GM18508 (cell line): Measurements from ENCODE around the gene EFTUD2.

ENCODE experiments used
- ATAC-seq: cut with Tn5 transposase; IDR thresholded peaks from one replicate; pipeline ENCODE4 v1.9.1; 2021; ENCODE audit warnings: moderate number of reproducible peaks; ENCODE audit not compliant: insufficient read depth, unreplicated experiment

Gene EFTUD2

GRCh38 chr17:44859701-44860100, 39.5 kb downstream of the EFTUD2 start:
- no peak for ATAC-seq

- ATAC-seq = no peak
Observed at GRCh38 chr17:44854192-44854591, 45.1 kb downstream of the EFTUD2 start.

DNA sequence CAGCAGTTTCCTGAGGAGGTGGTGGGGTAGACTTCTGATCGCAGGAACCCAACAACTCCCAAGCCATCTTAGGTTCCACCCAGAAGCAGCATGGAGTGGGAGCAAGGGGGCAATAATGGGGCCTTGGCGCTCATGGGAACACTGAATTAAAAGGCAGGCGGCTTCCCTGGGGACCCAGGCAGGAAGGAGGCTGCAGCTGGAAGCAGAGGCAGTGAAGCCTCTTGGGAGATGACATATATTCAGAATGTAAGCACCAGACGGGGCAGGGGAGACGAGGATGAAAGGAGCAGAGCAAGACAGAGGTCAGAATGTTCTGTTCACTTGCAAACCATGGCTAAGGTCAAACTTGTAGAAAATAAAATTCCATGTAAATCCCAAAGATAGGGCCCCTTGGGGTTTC, 48.6 kb downstream of the EFTUD2 start:
- no peak for ATAC-seq

- ATAC-seq = no peak
Observed at GRCh38 chr17:44850025-44850424, 49.2 kb downstream of the EFTUD2 start.

GRCh38 chr17:44848961-44849489, 50.2 kb downstream of the EFTUD2 start:
- ATAC-seq = no peak

DNA sequence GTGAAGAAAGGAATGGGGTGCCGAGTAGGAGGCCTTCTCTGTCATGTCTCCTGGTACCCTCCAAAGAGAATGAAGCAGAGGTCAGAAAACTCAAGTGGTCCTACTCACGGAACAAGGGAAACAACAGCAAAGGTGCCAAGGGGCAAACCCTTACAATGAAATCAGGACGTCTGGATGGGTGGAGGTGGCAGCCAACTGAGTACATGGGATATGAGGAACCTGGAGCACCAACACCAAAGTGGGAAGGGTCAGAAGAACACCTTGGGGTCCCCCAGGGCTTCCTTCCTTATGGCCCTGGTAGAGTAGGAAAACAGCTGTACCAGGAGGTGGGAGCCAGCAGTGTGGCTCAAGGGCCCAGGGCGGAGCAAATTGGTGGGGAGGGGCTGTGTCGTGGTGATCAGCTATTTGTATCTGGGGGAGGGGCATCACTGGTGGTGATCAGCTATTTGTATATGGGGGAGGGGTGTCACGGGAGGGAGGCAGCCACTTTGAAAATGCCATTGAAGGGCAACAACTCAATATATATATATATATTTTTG, 50.9 kb downstream of the EFTUD2 start:
- no peak for ATAC-seq

- ATAC-seq = no peak
Observed at GRCh38 chr17:44847586-44847985, 51.7 kb downstream of the EFTUD2 start, which contains the start of gene HIGD1B. HIGD1B (plus strand) TSS chr17:44847883; CDS start chr17:44848153, 270 bp downstream.

DNA sequence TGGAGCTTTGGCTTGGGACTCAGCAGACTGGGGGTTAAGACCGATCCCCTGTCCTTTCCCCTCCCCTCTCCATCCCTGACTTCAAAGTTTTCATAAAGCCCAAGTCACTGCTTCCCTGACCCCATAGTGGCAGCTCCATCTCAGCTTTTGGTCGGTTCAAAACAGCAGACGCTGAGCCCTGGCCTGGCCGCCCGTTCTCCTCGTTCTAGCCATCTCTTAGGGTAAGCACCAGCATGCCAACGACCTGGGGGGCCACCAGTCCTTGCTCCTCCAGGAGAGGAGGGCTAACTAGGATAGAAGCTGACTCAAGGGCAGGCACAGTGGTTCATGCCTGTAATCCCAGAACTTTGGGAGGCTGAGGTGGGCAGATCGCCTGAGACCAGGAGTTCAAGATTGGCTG, 53.0 kb downstream of the EFTUD2 start:
- ATAC-seq = no peak

DNA sequence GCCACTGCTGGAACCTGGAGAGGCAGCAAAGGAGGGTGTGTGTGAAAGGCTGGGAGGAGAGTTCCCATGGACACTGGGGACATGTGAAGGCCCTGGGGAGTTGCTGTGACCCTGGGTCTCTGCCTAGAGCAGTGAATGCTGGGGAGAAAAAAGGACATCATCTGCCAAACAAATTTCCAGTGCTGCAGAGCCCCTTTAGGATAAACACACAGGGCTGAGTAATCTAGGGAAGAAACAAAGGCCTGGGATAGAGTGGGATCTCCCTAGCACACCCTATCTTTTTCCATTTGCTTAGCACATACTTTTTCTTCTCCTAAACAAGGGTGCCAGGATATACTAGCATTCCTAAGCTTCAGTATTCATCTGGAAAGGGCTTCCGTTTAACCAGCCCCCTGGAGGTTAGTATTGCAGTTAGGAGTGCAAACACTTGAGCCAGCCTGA, 54.8 kb downstream of the EFTUD2 start:
- ATAC-seq = no peak

- ATAC-seq = no peak
Observed at GRCh38 chr17:44842748-44843147, 56.5 kb downstream of the EFTUD2 start.

DNA sequence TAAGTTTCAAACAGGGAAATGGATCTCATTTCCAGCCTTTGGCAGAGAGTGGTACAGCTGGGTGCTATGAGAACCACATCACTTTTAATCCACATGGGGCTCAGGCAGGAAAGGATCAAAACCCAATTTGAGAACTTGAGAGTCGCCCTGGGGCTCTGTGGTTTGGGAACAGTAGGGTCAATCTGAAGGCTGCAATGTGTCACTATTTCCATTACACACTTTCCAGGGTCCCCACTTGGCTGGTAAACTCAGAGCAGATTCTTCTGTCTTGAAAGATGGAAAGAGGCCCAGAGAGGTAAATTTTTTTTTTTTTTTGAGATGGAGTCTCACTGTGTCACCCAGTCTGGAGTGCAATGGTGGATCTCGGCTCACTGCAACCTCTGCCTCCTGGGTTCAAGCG, 58.3 kb downstream of the EFTUD2 start:
- no peak for ATAC-seq

DNA sequence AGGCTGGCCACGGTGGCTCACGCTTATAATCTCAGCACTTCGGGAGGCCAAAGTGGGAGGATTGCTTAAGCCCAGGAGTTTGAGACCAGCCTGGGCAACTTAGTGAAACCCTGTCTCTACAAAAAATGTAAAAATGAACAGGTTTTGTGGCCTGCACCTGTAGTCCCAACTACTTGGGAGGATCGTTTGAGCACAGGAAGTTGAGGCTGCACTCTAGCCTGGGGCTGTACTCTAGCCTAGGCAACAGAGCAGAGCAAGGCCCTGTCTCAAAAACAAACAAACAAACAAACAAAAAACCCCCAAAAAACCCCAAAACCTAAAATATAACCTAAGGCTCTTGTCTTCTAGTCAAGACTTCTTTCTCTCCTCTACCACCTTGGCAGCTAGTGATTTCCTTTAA, 59.0 kb downstream of the EFTUD2 start:
- no peak for ATAC-seq

GRCh38 chr17:44837196-44837595, 62.0 kb downstream of the EFTUD2 start:
- no peak for ATAC-seq

DNA sequence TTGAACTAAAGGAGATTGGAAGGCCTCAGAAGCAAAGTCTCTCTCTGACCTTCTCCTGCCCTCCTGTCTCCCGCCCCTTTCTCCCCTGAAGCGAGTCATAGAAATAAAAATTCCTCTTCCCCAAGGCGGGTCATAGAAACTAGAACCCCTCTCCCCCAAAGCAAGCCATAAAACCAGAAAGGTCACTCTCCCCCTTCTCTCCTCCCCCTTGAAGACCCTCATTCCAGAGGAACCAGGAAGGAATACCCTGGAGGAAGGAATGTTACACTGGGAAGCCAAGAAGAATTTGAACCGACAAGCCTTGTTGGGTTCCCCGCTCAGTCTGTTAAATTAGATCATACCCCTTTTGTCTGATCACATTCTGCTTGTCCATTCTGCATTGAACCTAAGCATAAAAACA, 66.4 kb downstream of the EFTUD2 start:
- ATAC-seq = no peak

DNA sequence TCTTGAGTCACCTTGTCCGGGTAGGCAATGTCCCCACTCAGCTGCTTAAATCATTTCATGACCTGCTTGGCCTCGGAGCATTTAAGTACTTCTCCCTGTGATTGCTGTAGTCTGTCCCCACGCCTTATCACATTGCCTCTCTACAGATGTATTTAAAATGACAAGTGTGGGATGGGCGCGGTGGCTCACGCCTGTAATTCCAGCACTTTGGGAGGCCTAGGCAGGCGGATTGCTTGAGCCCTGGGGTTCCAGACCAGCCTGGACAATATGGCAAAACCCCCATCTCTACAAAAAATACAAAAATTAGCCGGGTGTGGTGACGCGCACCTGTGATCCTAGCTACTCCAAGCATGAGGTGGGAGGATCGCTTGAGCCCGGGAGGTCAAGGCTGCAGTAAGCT, 67.9 kb downstream of the EFTUD2 start:
- ATAC-seq = no peak

- no peak for ATAC-seq
Observed at GRCh38 chr17:44830359-44831288, 68.6 kb downstream of the EFTUD2 start.

DNA sequence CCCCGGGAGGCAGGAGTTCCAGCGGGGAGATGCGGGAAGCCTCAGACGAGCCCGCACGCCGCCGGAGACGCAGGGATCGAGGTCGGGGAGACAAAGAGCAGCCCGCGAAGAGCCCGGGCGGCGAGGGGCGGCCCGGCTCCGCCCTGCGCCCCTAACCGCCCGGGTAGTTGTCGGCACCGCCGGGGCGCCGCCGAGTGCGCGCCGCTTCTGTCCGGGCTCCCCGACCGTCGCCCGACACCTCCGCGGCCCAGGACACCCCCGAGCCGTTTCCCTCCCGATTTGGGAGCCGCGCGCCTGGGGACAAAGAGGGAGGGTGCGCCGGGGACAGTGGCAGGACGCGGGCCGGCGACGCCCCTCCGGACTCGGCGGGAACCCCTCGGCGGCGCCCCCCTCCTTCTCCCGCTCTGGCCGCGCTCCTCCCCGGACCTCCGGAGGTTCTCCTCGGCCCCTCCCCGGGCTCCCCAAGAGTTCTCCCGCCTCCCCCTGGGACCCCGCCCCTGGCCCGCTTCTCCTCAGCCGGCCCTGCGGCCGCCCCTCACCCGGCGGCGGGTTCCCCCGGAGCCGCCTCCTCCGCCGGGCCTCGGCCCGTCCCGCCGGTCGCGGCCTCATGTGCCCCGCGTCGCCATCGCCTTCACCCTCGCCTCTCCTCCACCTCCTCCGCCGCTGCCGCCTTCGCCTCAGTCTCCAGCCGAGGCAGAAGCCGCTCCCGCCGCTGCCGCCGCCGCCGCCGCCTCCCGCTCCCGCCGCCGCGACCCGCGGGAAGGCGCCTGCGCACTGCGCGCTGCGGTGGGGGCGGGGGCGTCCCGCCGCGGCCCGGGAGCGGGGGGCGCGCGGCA, 69.5 kb downstream of the EFTUD2 start, which contains the start of gene GJC1:
Gene GJC1 (minus strand): TSS at position 765 of the 836 bp plus-strand sequence. CDS start 24,470 bp downstream, outside the sequence.
- no peak for ATAC-seq

- no peak for ATAC-seq
Observed at GRCh38 chr17:44828919-44829522, 70.2 kb downstream of the EFTUD2 start.

GRCh38 chr17:44827863-44828262, 71.4 kb downstream of the EFTUD2 start:
- no peak for ATAC-seq
